ENCODE results near the gene CEP55. TPM values are rescaled to one million over a fixed set of nuclear protein-coding genes. Genes with fewer than 3 reads are reported as not detected.
A peak's percentile ranks its signal among the peaks of the same experiment; 100 is the strongest.

The CEP55 gene
- total RNA-seq: 1 to 10 TPM in 1 of 2 donors, under 1 TPM in 1; 0.24 to 1.8 TPM

DNA sequence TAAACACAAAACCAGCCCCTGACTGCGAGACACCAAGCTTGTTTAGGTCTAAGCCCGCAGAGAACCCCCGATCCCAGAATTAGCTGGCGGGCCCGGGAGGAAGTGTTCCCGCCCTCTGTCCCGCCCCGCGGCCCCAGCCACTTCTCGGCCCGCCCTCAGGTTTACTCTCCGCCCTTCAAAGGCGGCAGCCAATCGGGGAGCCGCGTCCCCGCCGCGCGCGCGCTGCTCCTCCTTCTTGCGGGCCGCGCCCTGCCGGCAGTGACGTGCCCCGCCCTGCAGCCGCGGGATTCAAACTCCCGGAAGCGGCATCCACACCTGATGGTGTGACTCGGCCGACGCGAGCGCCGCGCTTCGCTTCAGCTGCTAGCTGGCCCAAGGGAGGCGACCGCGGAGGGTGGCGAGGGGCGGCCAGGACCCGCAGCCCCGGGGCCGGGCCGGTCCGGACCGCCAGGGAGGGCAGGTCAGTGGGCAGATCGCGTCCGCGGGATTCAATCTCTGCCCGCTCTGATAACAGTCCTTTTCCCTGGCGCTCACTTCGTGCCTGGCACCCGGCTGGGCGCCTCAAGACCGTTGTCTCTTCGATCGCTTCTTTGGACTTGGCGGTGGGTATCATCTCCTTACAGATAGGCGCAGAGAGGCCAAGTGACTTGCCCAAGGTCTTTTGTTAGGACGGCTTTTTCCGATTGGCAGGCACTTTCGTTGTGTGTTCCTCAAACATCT, at the start of gene CEP55:
Gene CEP55 (plus strand): TSS at position 291 of the 720 bp plus-strand sequence. CDS start 3,440 bp downstream, outside the sequence.
- Histone ChIP-seq H3K4me1 (peaks cover 0 to 10% of the 10 kb centered on the region in 2 donors), H3K9me3 (no peaks in the 10 kb centered on the region), H3K27me3 (no peaks in the 10 kb centered on the region), H3K36me3 (no peaks in the 10 kb centered on the region), H3K27ac (peak within 1 kb of the TSS; percentile 31 to 72), H3K4me3 (peak within 1 kb of the TSS; percentile 41 to 70)
- DNase-seq (ENCODE audit: low spot score): peak; percentile 94
- TF ChIP-seq, protein P1, sequence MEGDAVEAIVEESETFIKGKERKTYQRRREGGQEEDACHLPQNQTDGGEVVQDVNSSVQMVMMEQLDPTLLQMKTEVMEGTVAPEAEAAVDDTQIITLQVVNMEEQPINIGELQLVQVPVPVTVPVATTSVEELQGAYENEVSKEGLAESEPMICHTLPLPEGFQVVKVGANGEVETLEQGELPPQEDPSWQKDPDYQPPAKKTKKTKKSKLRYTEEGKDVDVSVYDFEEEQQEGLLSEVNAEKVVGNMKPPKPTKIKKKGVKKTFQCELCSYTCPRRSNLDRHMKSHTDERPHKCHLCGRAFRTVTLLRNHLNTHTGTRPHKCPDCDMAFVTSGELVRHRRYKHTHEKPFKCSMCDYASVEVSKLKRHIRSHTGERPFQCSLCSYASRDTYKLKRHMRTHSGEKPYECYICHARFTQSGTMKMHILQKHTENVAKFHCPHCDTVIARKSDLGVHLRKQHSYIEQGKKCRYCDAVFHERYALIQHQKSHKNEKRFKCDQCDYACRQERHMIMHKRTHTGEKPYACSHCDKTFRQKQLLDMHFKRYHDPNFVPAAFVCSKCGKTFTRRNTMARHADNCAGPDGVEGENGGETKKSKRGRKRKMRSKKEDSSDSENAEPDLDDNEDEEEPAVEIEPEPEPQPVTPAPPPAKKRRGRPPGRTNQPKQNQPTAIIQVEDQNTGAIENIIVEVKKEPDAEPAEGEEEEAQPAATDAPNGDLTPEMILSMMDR (IDR thresholded peaks at IDR 0.05): no peak

DNA sequence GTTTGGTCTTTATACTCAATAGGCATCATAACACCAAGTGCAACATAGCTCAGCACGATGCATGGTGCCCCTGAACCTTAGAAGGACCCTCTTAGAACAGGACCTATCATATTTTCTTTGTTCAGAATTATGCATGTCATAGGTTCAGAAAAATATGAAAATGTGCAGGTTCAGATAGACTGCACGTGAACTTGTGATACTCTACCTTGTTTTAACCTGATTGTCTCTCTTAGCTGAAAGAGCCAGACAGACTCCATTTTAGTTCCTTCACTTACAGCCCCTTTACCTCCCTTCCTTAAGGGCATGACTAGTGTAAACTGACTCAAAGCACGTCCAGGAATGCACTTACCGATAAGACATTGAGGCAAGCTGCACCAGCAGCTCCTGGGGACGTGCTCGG, 49.4 kb upstream of the CEP55 start:
- no peaks in the 10 kb centered on the region for H3K9me3 ChIP-seq
- no peak overlapping the region for H3K27ac ChIP-seq
- H3K36me3 ChIP-seq: peaks cover 3% of the 10 kb centered on the region
- H3K4me3 ChIP-seq: no peak overlapping the region
- no peak for DNase-seq (ENCODE audit: low spot score)
- no peaks in the 10 kb centered on the region for H3K27me3 ChIP-seq
- TF ChIP-seq, protein P1 (IDR thresholded peaks at IDR 0.05): no peak
- peaks cover 0 to 27% of the 10 kb centered on the region in 2 donors for H3K4me1 ChIP-seq

DNA sequence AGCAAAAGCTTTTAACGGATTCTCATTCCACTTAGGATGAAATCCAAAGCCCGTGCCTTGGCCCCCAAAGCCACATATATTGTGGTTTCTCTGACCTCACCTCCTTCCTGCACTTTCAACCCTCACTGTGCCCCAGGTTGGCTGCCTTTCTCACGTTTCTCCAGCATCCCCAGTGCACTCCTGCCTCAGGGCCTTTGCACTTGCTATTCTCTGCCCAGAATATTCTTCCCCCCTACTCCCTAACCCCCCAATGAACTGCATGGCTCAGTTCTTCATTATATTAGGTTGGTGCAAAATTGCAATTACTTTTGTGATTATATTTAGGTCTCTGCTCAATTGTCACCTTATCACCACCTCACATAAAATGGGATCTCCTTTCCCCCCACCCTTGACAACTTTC, 48.4 kb upstream of the CEP55 start:
- H3K4me1 ChIP-seq: peaks cover 0 to 20% of the 10 kb centered on the region in 2 donors
- peaks cover 3% of the 10 kb centered on the region for H3K36me3 ChIP-seq
- no peak for DNase-seq (ENCODE audit: low spot score)
- no peaks in the 10 kb centered on the region for H3K9me3 ChIP-seq
- no peak overlapping the region for H3K4me3 ChIP-seq
- no peaks in the 10 kb centered on the region for H3K27me3 ChIP-seq
- H3K27ac ChIP-seq: no peak overlapping the region
- TF ChIP-seq, protein P1 (IDR thresholded peaks at IDR 0.05): no peak

DNA sequence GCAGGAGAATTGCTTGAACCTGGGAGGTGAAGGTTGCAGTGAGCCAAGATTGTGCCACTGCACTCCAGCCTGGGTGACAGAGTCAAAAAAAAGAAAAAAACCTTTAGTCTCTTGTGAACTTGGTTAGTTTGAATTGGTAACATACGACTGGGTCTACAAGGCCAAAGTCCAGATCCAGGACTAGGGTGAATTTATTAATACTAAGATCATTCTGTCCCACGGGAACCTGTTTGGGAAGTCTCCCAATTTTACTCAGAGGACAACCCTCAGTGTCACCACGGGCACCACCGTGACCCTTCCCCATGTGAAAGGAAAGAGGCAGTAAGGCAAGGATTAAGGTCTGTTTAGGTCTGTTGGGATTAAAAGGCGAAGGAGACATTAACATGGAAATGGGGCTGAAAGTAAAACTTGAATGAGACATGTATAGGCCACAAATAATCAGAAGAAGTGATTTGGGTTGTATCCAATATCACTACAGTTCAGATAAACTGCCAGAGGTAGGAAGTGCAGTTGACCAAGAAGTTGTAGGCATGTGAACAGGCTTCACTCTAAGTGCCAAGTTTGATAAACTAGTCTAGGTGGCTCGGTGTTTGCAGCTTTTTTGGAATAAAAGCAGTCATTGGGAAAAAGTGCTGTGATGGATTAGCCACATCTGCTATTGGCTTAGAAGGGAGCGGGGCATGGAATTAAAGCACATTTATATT, 45.0 kb upstream of the CEP55 start:
- Histone ChIP-seq H3K27ac (no peak overlapping the region), H3K27me3 (no peaks in the 10 kb centered on the region), H3K4me3 (no peak overlapping the region), H3K9me3 (no peaks in the 10 kb centered on the region), H3K4me1 (peaks cover 0 to 6% of the 10 kb centered on the region in 2 donors), H3K36me3 (peaks cover 6% of the 10 kb centered on the region)
- TF ChIP-seq, protein P1 (IDR thresholded peaks at IDR 0.05): no peak
- no peak for DNase-seq (ENCODE audit: low spot score)

DNA sequence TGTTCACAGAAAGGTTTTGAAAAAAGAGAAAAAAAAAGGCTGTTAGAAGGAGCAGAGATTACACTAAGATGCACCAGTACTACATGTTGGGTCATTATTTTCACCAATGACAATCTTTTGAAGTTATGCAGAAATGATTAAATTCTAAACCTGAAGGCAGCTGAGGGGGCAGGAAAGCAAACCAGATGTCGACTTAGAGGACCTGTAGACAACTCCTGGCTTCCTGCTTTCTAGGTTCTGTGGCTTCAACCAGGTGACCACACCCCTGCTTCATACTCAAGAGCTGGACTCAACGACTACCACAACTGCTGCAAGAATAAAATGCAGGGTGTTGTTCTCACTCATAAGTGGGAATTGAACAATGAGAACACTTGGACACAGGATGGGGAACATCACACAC, 44.3 kb upstream of the CEP55 start:
- Histone ChIP-seq H3K4me1 (peaks cover 0 to 5% of the 10 kb centered on the region in 2 donors), H3K27ac (no peak overlapping the region), H3K4me3 (no peak overlapping the region), H3K27me3 (no peaks in the 10 kb centered on the region), H3K9me3 (no peaks in the 10 kb centered on the region), H3K36me3 (peaks cover 8% of the 10 kb centered on the region)
- TF ChIP-seq, protein P1 (IDR thresholded peaks at IDR 0.05): no peak
- DNase-seq (ENCODE audit: low spot score): no peak
